Activated effector memory CD4-positive, alpha-beta T cell treated with Interleukin-2 at 50 U/mL for 16 hours (primary cell): ENCODE results near the gene EVA1A.

Experiments used
- DNase-seq: peaks from one replicate; pipeline ENCODE4 v3.0.0-alpha.2; 2020

Gene EVA1A

GRCh38 chr2:75587954-75588587 is 27.3 kb upstream of the EVA1A start:
- DNase-seq: no peak

- DNase-seq: no peak
Measured at GRCh38 chr2:75586971-75587370, 26.2 kb upstream of the EVA1A start.

- DNase-seq: no peak
Measured at GRCh38 chr2:75582840-75583239, 22.1 kb upstream of the EVA1A start.

GRCh38 chr2:75580606-75581005 is 19.9 kb upstream of the EVA1A start:
- no peak for DNase-seq

- DNase-seq: no peak
Measured at GRCh38 chr2:75580156-75580555, 19.4 kb upstream of the EVA1A start.

- DNase-seq: no peak
Measured at GRCh38 chr2:75579186-75579585, 18.4 kb upstream of the EVA1A start.

GRCh38 chr2:75577280-75577679 is 16.5 kb upstream of the EVA1A start:
- no peak for DNase-seq

GRCh38 chr2:75574106-75574505 is 13.4 kb upstream of the EVA1A start:
- DNase-seq: no peak

- no peak for DNase-seq
Measured at GRCh38 chr2:75573145-75573878, 12.6 kb upstream of the EVA1A start.

GRCh38 chr2:75571730-75572430 is 11.1 kb upstream of the EVA1A start:
- no peak for DNase-seq

GRCh38 chr2:75570948-75571729 is 10.4 kb upstream of the EVA1A start:
- no peak for DNase-seq

- no peak for DNase-seq
Measured at GRCh38 chr2:75570024-75570947, 9.5 kb upstream of the EVA1A start.

- DNase-seq: no peak
Measured at GRCh38 chr2:75569546-75569945, 8.8 kb upstream of the EVA1A start.

- no peak for DNase-seq
Measured at GRCh38 chr2:75568174-75568573, 7.4 kb upstream of the EVA1A start.

GRCh38 chr2:75565472-75566462 is 5.0 kb upstream of the EVA1A start:
- no peak for DNase-seq

GRCh38 chr2:75564713-75565359 is 4.1 kb upstream of the EVA1A start:
- DNase-seq: no peak

GRCh38 chr2:75564026-75564688 is 3.4 kb upstream of the EVA1A start:
- DNase-seq: no peak

- DNase-seq: no peak
Measured at GRCh38 chr2:75563591-75563990, 2.9 kb upstream of the EVA1A start.

GRCh38 chr2:75562513-75562864 is 1.8 kb upstream of the EVA1A start:
- DNase-seq: no peak
